ENCODE data around the gene SCCPDH.
"Not testable (repeated sequence)": the region's sequence is repeated elsewhere in the genome, so short reads cannot be mapped to it uniquely, and the experiment has no call there.

The SCCPDH gene

GRCh38 chr1:246724016-246724730 lies at the start of gene SCCPDH:
Gene SCCPDH (plus strand): TSS chr1:246724409. CDS start chr1:246724423, 14 bp downstream.
- DNase-seq (ENCODE audit: low read depth, low spot score), result peak; percentile 25

- DNase-seq (ENCODE audit: low read depth, low spot score), result no peak
Measured at GRCh38 chr1:246677842-246678241, 46.4 kb upstream of the SCCPDH start.

- no peak for DNase-seq (ENCODE audit: low read depth, low spot score)
Measured at GRCh38 chr1:246678816-246679793, 45.1 kb upstream of the SCCPDH start.

- no peak for DNase-seq (ENCODE audit: low read depth, low spot score)
Measured at GRCh38 chr1:246679794-246680177, 44.4 kb upstream of the SCCPDH start.

- no peak for DNase-seq (ENCODE audit: low read depth, low spot score)
Measured at GRCh38 chr1:246680190-246680589, 44.0 kb upstream of the SCCPDH start.

GRCh38 chr1:246680696-246681130 lies 43.5 kb upstream of the SCCPDH start:
- no peak for DNase-seq (ENCODE audit: low read depth, low spot score)

GRCh38 chr1:246681900-246682895 lies 42.0 kb upstream of the SCCPDH start:
- DNase-seq (ENCODE audit: low read depth, low spot score), result no peak

- no peak for DNase-seq (ENCODE audit: low read depth, low spot score)
Measured at GRCh38 chr1:246683521-246683920, 40.7 kb upstream of the SCCPDH start.

GRCh38 chr1:246687002-246687401 lies 37.2 kb upstream of the SCCPDH start:
- DNase-seq (ENCODE audit: low read depth, low spot score), result no peak

GRCh38 chr1:246689409-246690008 lies 34.7 kb upstream of the SCCPDH start:
- no peak for DNase-seq (ENCODE audit: low read depth, low spot score)

GRCh38 chr1:246690100-246690499 lies 34.1 kb upstream of the SCCPDH start:
- no peak for DNase-seq (ENCODE audit: low read depth, low spot score)

GRCh38 chr1:246691622-246692495 lies 32.4 kb upstream of the SCCPDH start:
- no peak for DNase-seq (ENCODE audit: low read depth, low spot score)

- not testable (repeated sequence) for DNase-seq (ENCODE audit: low read depth, low spot score)
Measured at GRCh38 chr1:246694213-246694895, 29.9 kb upstream of the SCCPDH start.

GRCh38 chr1:246695136-246695535 lies 29.1 kb upstream of the SCCPDH start:
- DNase-seq (ENCODE audit: low read depth, low spot score), result no peak

- no peak for DNase-seq (ENCODE audit: low read depth, low spot score)
Measured at GRCh38 chr1:246695666-246696065, 28.5 kb upstream of the SCCPDH start.

- no peak for DNase-seq (ENCODE audit: low read depth, low spot score)
Measured at GRCh38 chr1:246698466-246699094, 25.6 kb upstream of the SCCPDH start.

GRCh38 chr1:246699095-246699735 lies 25.0 kb upstream of the SCCPDH start:
- peak; percentile 67 for DNase-seq (ENCODE audit: low read depth, low spot score)

GRCh38 chr1:246703581-246703980 lies 20.6 kb upstream of the SCCPDH start:
- DNase-seq (ENCODE audit: low read depth, low spot score), result no peak
